MCF 10A (cell line): ENCODE data around the gene CEBPZ. TPM values are rescaled to one million over a fixed set of nuclear protein-coding genes. Genes with fewer than 3 reads are reported as not detected.

Source experiments
- BruUV-seq: library from RNA; stranded (reverse); fragments of 400-500 nt; replicated peaks from 2 replicates; lab custom pipeline; 2021; lab: Mats Ljungman, UMichigan
- CTCF ChIA-PET: fragments of 300-600 bp; sonication (Branson Sonifier 250); formaldehyde crosslinking; extraction: SDS; loops from one replicate; lab custom pipeline; 2021; ENCODE audit warnings: antibody characterized with exemption, inconsistent platforms; lab: Yijun Ruan, JAX
- POLR2A ChIA-PET: fragments of 300-600, 350-650 bp; sonication (Branson Sonifier 250); formaldehyde crosslinking; extraction: SDS; loops from one replicate; lab custom pipeline; 2020; ENCODE audit warnings: antibody characterized with exemption, inconsistent platforms; lab: Yijun Ruan, JAX
- DNase-seq: peaks from one replicate; pipeline ENCODE4 v3.0.0-alpha.2; 2018; ENCODE audit not compliant: unreplicated experiment
- H3K27ac Mint-ChIP-seq: one replicate; pipeline ENCODE4 v1.8.0; 2022; ENCODE audit warnings: mild to moderate bottlenecking, low read depth, mixed read lengths; ENCODE audit not compliant: unreplicated experiment
- H3K27me3 Mint-ChIP-seq: one replicate; pipeline ENCODE4 v1.8.0; 2022; ENCODE audit warnings: mixed read lengths; ENCODE audit not compliant: insufficient read depth, unreplicated experiment
- H3K36me3 Mint-ChIP-seq: one replicate; pipeline ENCODE4 v1.8.0; 2022; ENCODE audit warnings: mild to moderate bottlenecking, moderate library complexity, mixed read lengths; ENCODE audit not compliant: insufficient read depth, unreplicated experiment
- H3K4me1 Mint-ChIP-seq: one replicate; pipeline ENCODE4 v1.8.0; 2022; ENCODE audit warnings: mixed read lengths; ENCODE audit not compliant: insufficient read depth, unreplicated experiment
- H3K4me3 Mint-ChIP-seq: one replicate; pipeline ENCODE4 v1.8.0; 2022; ENCODE audit warnings: mild to moderate bottlenecking, moderate library complexity, mixed read lengths; ENCODE audit not compliant: unreplicated experiment
- H3K9me3 Mint-ChIP-seq: one replicate; pipeline ENCODE4 v1.8.0; 2022; ENCODE audit warnings: mixed read lengths; ENCODE audit not compliant: unreplicated experiment
- intact Hi-C: fragments of 100-400 bp; cut with micrococcal nuclease; formaldehyde crosslinking; loops from 2 replicates; pipeline ENCODE4 v1.14.1; 2022
- total RNA-seq: library from RNA; stranded (reverse); gene quantifications from 2 replicates; pipeline ENCODE4 v1.2.3, GENCODE V29; 2022
- TF ChIP-seq, protein P1 (sequence below): fragments of 200-600 bp; IDR thresholded peaks from one replicate; pipeline ENCODE4 v1.8.0; 2022; ENCODE audit warnings: antibody characterized with exemption, mild to moderate bottlenecking; ENCODE audit not compliant: unreplicated experiment

The CEBPZ gene
- total RNA-seq, 1 experiment from 2014 or later, result 61.7 TPM

DNA sequence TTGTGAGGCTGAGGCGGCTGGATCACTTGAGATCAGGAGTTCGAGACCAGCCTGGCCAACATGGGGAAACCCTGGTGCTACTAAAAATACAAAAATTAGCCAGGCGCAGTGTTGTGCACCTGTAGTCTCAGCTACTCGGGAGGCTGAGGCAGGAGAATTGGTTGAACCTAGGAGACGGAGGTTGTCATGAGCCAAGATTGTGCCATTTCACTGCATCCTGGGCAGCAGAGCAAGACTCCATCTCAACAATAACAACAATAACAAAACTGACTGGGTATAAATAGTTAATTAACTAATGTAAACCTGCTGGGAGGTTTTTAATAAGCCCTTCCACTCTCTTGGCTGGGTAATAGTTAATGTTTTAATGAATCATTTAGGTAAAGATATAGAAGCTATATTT lies 50.8 kb downstream of the CEBPZ start:
- no TSS peak for BruUV-seq
- no peak for DNase-seq
- ChIA-PET CTCF (no interaction called here), POLR2A (interaction anchor here (0.8 to 3.3 kb wide), 4 partner anchors 10 to 21 kb away, joined by 3 to 12 read pairs (median 3); no protein-coding TSS in a partner anchor)
- no peaks in the 10 kb centered on the region for H3K27me3 Mint-ChIP-seq
- intact Hi-C loops, result no loop called here
- TF ChIP-seq, protein P1, sequence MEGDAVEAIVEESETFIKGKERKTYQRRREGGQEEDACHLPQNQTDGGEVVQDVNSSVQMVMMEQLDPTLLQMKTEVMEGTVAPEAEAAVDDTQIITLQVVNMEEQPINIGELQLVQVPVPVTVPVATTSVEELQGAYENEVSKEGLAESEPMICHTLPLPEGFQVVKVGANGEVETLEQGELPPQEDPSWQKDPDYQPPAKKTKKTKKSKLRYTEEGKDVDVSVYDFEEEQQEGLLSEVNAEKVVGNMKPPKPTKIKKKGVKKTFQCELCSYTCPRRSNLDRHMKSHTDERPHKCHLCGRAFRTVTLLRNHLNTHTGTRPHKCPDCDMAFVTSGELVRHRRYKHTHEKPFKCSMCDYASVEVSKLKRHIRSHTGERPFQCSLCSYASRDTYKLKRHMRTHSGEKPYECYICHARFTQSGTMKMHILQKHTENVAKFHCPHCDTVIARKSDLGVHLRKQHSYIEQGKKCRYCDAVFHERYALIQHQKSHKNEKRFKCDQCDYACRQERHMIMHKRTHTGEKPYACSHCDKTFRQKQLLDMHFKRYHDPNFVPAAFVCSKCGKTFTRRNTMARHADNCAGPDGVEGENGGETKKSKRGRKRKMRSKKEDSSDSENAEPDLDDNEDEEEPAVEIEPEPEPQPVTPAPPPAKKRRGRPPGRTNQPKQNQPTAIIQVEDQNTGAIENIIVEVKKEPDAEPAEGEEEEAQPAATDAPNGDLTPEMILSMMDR, result no peak
- H3K4me3 Mint-ChIP-seq, result no peak overlapping the region
- H3K36me3 Mint-ChIP-seq, result no peaks in the 10 kb centered on the region
- H3K27ac Mint-ChIP-seq, result peak overlapping the region; percentile 47
- peaks cover 11% of the 10 kb centered on the region for H3K4me1 Mint-ChIP-seq
- no peaks in the 10 kb centered on the region for H3K9me3 Mint-ChIP-seq

DNA sequence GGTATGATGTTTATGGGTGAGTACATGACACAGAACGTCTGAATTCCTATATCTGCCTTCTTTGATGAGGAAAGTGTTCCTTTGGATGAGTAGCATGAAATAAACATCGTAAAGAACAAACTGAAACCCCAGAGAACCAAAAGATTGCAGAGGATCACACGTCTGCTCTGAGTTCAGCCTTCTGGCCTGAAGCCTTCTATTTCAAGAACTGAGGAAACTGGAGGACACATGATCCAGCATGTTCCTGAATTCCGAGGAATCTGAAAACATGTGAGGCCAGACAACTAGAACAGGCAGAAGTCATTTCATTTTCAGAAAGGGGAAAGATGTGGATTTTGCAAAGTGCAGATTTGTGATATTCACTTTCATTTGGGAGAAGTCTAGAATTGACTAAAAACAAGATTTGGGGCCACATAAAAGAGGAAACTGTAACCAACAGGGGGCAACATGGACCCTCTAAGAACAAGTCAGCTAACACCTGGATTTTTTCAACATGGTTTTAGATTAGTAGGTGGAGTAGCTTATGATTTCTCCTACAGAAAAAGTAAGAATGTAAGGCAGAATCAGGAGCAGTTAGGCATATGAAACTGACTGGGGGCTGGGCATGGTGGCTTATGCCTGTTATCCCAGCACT lies 51.3 kb downstream of the CEBPZ start:
- Mint-ChIP-seq H3K4me3 (no peak overlapping the region), H3K9me3 (no peaks in the 10 kb centered on the region), H3K36me3 (no peaks in the 10 kb centered on the region), H3K27me3 (no peaks in the 10 kb centered on the region), H3K27ac (peak overlapping the region; percentile 47), H3K4me1 (peaks cover 11% of the 10 kb centered on the region)
- POLR2A ChIA-PET, result interaction anchor here (0.8 to 3.3 kb wide), 6 partner anchors 10 to 20 kb away, joined by 3 to 12 read pairs (median 3); partner anchors contain the start of gene CEBPZOS
- DNase-seq, result no peak
- BruUV-seq, result no TSS peak
- intact Hi-C loops, result no loop called here
- CTCF ChIA-PET, result interaction anchor here (0.6 to 1.1 kb wide), 2 partner anchors 11 to 13 kb away, joined by 3 to 4 read pairs; no protein-coding TSS in a partner anchor
- TF ChIP-seq, protein P1, result no peak

DNA sequence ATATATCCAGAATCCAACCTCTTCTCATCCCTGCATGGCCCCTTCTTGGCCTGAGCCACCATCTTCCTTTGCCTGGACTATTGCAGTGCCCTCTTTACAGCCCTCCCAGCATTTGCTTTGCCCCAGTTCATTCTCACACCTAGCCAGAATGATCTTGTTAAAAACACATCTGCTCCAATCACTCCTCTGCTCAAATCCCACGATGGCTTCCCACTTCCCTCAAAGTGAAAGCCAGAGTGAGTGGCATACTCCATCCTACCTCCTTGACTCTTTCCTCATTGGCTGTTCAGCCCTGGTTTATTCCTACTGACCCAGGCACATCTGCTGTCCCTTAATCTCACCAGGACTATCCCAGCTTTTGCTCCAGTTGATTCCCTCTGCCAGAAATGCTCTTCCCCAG lies 57.7 kb downstream of the CEBPZ start:
- Mint-ChIP-seq H3K4me1 (no peaks in the 10 kb centered on the region), H3K27ac (no peak overlapping the region), H3K9me3 (no peaks in the 10 kb centered on the region), H3K4me3 (no peak overlapping the region), H3K36me3 (no peaks in the 10 kb centered on the region), H3K27me3 (no peaks in the 10 kb centered on the region)
- ChIA-PET CTCF (no interaction called here), POLR2A (interaction anchor here (1.0 kb wide), 1 partner anchor 23 kb away, joined by 3 read pairs; no protein-coding TSS in a partner anchor)
- no TSS peak for BruUV-seq
- TF ChIP-seq, protein P1, result no peak
- intact Hi-C loops, result no loop called here
- DNase-seq, result no peak

DNA sequence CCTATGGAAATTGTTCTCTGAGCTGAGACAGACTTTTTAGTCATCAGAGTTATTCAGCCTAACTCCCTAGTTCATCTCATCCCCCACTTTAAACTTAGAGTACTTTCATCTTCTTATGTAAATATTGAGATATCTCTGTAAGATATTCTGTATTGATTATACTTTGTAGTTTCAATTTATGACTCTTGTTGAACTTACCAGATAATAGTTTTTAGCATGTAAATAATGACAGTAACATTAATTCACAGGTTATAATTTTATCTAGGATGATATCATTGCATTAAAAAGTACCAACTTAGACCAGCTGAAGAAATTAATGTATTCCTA lies 59.8 kb downstream of the CEBPZ start:
- TF ChIP-seq, protein P1, result no peak
- H3K4me3 Mint-ChIP-seq, result no peak overlapping the region
- H3K9me3 Mint-ChIP-seq, result no peaks in the 10 kb centered on the region
- CTCF ChIA-PET, result interaction anchor here (0.6 to 1.5 kb wide), 2 partner anchors 26 to 29 kb away, joined by 5 to 7 read pairs; no protein-coding TSS in a partner anchor
- H3K27ac Mint-ChIP-seq, result no peak overlapping the region
- no peaks in the 10 kb centered on the region for H3K4me1 Mint-ChIP-seq
- no peaks in the 10 kb centered on the region for H3K27me3 Mint-ChIP-seq
- BruUV-seq, result no TSS peak
- POLR2A ChIA-PET, result no interaction called here
- no peak for DNase-seq
- no peaks in the 10 kb centered on the region for H3K36me3 Mint-ChIP-seq
- intact Hi-C loops, result no loop called here
